ENCODE results near the gene LYAR. TPM values are rescaled to one million over a fixed set of nuclear protein-coding genes. Genes with fewer than 3 reads are reported as not detected.

LYAR gene
- total RNA-seq, 1 donor from 2014 or later: 93.9 TPM

- Mint-ChIP-seq H3K4me3 (no peak overlapping the region), H3K27ac (no peak overlapping the region), H3K27me3 (peaks cover 54% of the 10 kb centered on the region), H3K9me3 (no peaks in the 10 kb centered on the region), H3K4me1 (peaks cover 2% of the 10 kb centered on the region), H3K36me3 (ENCODE audit: low read depth) (peaks cover 7% of the 10 kb centered on the region)
- intact Hi-C loops (cut with micrococcal nuclease): no loop called here
- no peak for DNase-seq
These were observed 61.6 kb downstream of the LYAR start for GRCh38 chr4:4228356-4228668.

- intact Hi-C loops (cut with micrococcal nuclease): no loop called here
- peaks cover 7% of the 10 kb centered on the region for H3K36me3 Mint-ChIP-seq (ENCODE audit: low read depth)
- DNase-seq: no peak
- H3K9me3 Mint-ChIP-seq: no peaks in the 10 kb centered on the region
- H3K4me3 Mint-ChIP-seq: no peak overlapping the region
- H3K27ac Mint-ChIP-seq: no peak overlapping the region
- peaks cover 58% of the 10 kb centered on the region for H3K27me3 Mint-ChIP-seq
- H3K4me1 Mint-ChIP-seq: peaks cover 2% of the 10 kb centered on the region
These were observed 62.2 kb downstream of the LYAR start for GRCh38 chr4:4227510-4228355.

GRCh38 chr4:4226606-4227438 is 63.1 kb downstream of the LYAR start, which contains the start of gene OTOP1:
TSS of gene OTOP1 (minus strand) at chr4:4226929. CDS start at chr4:4226864, 65 bp downstream.
- Mint-ChIP-seq H3K4me1 (peaks cover 2% of the 10 kb centered on the region), H3K4me3 (no peak within 1 kb of the TSS), H3K27me3 (peaks cover 63% of the 10 kb centered on the region), H3K27ac (no peak within 1 kb of the TSS), H3K36me3 (ENCODE audit: low read depth) (peaks cover 7% of the 10 kb centered on the region), H3K9me3 (no peaks in the 10 kb centered on the region)
- intact Hi-C loops (cut with micrococcal nuclease): no loop called here
- DNase-seq: no peak

- peaks cover 62% of the 10 kb centered on the region for H3K27me3 Mint-ChIP-seq
- no peak overlapping the region for H3K4me3 Mint-ChIP-seq
- no peak for DNase-seq
- intact Hi-C loops (cut with micrococcal nuclease): no loop called here
- no peak overlapping the region for H3K27ac Mint-ChIP-seq
- no peaks in the 10 kb centered on the region for H3K9me3 Mint-ChIP-seq
- H3K36me3 Mint-ChIP-seq (ENCODE audit: low read depth): peaks cover 7% of the 10 kb centered on the region
- peaks cover 2% of the 10 kb centered on the region for H3K4me1 Mint-ChIP-seq
These were observed 63.9 kb downstream of the LYAR start for GRCh38 chr4:4225915-4226605.

Other genes starting within 250 kb of the LYAR start
- gene OTOP1, start 63.2 kb downstream of the LYAR start, total RNA-seq: not detected in 2 replicates
- 18.5 and 20.7 TPM in 2 replicates for gene TMEM128, start 41.9 kb downstream of the LYAR start, total RNA-seq
- gene ZBTB49, start 97 bp upstream of the LYAR start, total RNA-seq: 7.2 and 8.6 TPM in 2 replicates
- 0.09 and 0.44 TPM in 2 replicates for gene NSG1, start 96.9 kb upstream of the LYAR start, total RNA-seq

All from activated CD4-positive, alpha-beta T cell treated with anti-CD3 and anti-CD28 coated beads, Interleukin-2, amount 10 ng/mL, durations not matched to agents 24 days and 14 days (primary cell).